GM12872 (cell line): ENCODE data around the gene XPO6.

Experiments used
- CTCF ChIP-seq: IDR thresholded peaks from 3 replicates; pipeline ENCODE4 v1.5.1; 2011; ENCODE audit warnings: low read depth, mild to moderate bottlenecking, low read length, moderate library complexity; ENCODE audit not compliant: insufficient read depth

Gene XPO6

GRCh38 chr16:28108590-28109247 lies 103.0 kb downstream of the XPO6 start:
- no peak for TF ChIP-seq CTCF

GRCh38 chr16:28107232-28107631 lies 104.5 kb downstream of the XPO6 start:
- no peak for TF ChIP-seq CTCF

DNA sequence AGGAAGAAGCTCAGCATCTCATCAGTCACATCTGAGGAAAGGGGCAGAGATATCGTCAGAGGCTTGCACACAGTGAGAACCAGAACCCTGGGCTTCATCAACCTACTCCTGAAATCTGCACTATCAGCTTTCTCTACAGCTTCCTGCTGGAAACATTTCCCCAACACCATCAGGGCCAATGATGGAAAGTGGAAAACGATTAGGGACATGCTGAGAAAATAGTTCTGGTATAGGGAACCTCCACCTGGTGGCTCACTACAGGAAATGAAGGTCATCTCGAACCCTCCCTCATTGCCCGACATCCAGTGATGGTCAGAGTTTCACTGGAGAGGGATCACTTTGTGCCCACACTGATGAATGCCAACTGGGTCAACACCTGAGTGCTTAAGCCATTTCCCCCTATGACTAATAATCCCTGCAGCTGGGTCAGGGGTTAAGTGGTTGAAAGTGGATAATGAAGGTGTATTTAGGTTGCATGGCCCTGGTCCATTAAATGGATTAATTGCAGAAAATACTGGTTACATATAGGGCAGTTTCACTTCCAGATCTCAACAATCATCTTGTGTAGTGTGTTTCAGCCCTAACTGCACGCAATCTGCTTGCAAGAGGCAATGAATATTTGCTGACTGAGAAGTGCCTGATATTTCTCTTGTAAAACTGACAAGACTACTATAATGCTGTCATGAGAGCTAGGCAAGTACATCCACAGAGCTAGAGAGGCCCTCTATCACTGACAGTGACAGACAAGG lies 105.1 kb downstream of the XPO6 start:
- no peak for TF ChIP-seq CTCF

GRCh38 chr16:28105954-28106353 lies 105.8 kb downstream of the XPO6 start:
- TF ChIP-seq CTCF: no peak

DNA sequence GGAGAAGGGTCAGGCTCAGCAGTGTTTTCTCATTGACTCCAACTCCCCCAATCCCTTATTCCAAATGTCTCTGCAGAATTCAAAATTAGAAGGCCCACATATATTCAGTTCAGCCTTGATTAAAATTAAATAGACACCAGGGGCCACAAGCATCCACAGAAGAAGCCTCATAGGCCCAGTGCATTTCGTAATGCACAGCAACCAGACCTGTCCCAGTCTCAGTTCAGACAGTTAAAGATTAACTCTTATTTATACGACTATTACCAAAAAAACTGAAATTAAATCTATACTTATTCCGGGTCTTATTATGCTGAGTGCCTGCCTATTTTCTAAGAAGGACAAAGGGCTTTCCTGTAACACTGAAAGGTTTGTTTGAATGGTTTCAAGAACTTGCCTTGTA lies 106.5 kb downstream of the XPO6 start:
- no peak for TF ChIP-seq CTCF

GRCh38 chr16:28104404-28104803 lies 107.4 kb downstream of the XPO6 start:
- no peak for TF ChIP-seq CTCF

- no peak for TF ChIP-seq CTCF
Measured at GRCh38 chr16:28103516-28104170, 108.1 kb downstream of the XPO6 start.
